Measurements from ENCODE around the gene ALX4.

- TF ChIP-seq CTCF (IDR thresholded peaks at IDR 0.05) (no peak), POLR2A (IDR thresholded peaks at IDR 0.05) (no peak), POLR2AphosphoS5 (IDR thresholded peaks at IDR 0.05; ENCODE audit: insufficient read depth in 1 of 2, low read depth in 1 of 2) (no peak)
Observed at GRCh38 chr11:44250421-44250820, 59.5 kb downstream of the ALX4 start.
